Vagina (tissue), 2 donors: ENCODE results near the gene PCGF3.

Source experiments
- POLR2A ChIP-seq, 2 donors: fragments of 450-650 bp; IDR thresholded peaks; one replicate each; pipeline ENCODE4 v1.6.1; 2017; ENCODE audit warnings: antibody characterized with exemption in 2 of 2, mild to moderate bottlenecking in 2 of 2, moderate library complexity in 2 of 2
- POLR2AphosphoS5 ChIP-seq, 2 donors: sonication (generic); formaldehyde crosslinking; IDR thresholded peaks; one replicate each; pipeline ENCODE4 v1.9.0; 2017; ENCODE audit warnings: antibody characterized with exemption in 2 of 2, mild to moderate bottlenecking in 2 of 2, low read depth in 1 of 2; ENCODE audit not compliant: insufficient read depth in 1 of 2
- TF ChIP-seq, protein P1 (sequence below), 3 experiments: fragments of 450-650 bp in 2 of 3; fragments of 200-600 bp in 1 of 3; sonication (generic) in 1 of 3; IDR thresholded peaks; one replicate each; pipeline ENCODE4 v1.5.1; 2017 to 2019; ENCODE audit warnings: antibody characterized with exemption in 3 of 3, mild to moderate bottlenecking in 2 of 3, moderate library complexity in 2 of 3

DNA sequence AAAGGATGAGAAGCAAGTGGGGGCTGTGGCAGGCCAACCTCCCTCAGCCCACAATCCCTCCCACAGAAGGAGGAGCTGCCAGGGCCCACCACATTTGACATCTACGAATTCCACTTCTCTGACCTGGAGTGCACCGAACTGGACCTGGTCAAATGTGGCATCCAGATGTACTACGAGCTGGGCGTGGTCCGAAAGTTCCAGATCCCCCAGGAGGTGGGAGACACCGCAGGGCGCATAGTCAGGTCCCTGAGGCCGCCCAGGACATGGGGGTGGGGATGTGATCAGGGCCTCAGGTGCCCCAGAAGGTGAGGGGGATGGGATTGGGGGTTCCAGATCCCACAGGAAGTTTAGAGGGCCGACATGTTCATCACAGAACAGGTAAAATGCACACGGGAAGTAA, 45.2 kb upstream of the PCGF3 start:
- TF ChIP-seq POLR2A (IDR thresholded peaks at IDR 0.05) (no peak), POLR2AphosphoS5 (IDR thresholded peaks at IDR 0.05; ENCODE audit: insufficient read depth in 1 of 2, low read depth in 1 of 2) (no peak)
- TF ChIP-seq, protein P1, sequence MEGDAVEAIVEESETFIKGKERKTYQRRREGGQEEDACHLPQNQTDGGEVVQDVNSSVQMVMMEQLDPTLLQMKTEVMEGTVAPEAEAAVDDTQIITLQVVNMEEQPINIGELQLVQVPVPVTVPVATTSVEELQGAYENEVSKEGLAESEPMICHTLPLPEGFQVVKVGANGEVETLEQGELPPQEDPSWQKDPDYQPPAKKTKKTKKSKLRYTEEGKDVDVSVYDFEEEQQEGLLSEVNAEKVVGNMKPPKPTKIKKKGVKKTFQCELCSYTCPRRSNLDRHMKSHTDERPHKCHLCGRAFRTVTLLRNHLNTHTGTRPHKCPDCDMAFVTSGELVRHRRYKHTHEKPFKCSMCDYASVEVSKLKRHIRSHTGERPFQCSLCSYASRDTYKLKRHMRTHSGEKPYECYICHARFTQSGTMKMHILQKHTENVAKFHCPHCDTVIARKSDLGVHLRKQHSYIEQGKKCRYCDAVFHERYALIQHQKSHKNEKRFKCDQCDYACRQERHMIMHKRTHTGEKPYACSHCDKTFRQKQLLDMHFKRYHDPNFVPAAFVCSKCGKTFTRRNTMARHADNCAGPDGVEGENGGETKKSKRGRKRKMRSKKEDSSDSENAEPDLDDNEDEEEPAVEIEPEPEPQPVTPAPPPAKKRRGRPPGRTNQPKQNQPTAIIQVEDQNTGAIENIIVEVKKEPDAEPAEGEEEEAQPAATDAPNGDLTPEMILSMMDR (IDR thresholded peaks at IDR 0.05), result no peak
